Measurements from ENCODE around the gene ARHGAP18. TPM values are rescaled to one million over a fixed set of nuclear protein-coding genes. Genes with fewer than 3 reads are reported as not detected.

Gene ARHGAP18
- total and polyA plus RNA-seq, 10 donors, result 4.6 to 18.7 (median 15.4) TPM

- H3K36me3 ChIP-seq, result peaks cover 0 to 24% (median 0%) of the 10 kb centered on the region in 6 donors
- no peaks in the 10 kb centered on the region for H3K9me3 ChIP-seq
- peaks cover 0 to 4% (median 1%) of the 10 kb centered on the region in 6 donors for H3K4me1 ChIP-seq
- WGBS, 5 donors, result 94 to 99% (median 96%) methylated on average over 4 of the region's 4 CpGs
- TF ChIP-seq POLR2AphosphoS5 (IDR thresholded peaks at IDR 0.05), result no peak
- TF ChIP-seq CTCF (IDR thresholded peaks at IDR 0.05 in 8 of 11, conservative IDR thresholded peaks at IDR 0.05 in 3 of 11), result no peak
- no peak for TF ChIP-seq POLR2A (IDR thresholded peaks at IDR 0.05)
- H3K27me3 ChIP-seq (replicated peaks in 1 of 7), result no peaks in the 10 kb centered on the region
- DNase-seq, result no peak
- H3K27ac ChIP-seq, result no peak overlapping the region
- no peak overlapping the region for H3K4me3 ChIP-seq
- intact Hi-C loops (cut with DNase I; ENCODE audit: low total_unique reads), result no loop called here
Measured at GRCh38 chr6:129604321-129604720, 105.7 kb downstream of the ARHGAP18 start.

GRCh38 chr6:129603741-129604140, 106.2 kb downstream of the ARHGAP18 start:
- Histone ChIP-seq H3K4me1 (peaks cover 0 to 4% (median 1%) of the 10 kb centered on the region in 6 donors), H3K36me3 (peaks cover 0 to 25% (median 0%) of the 10 kb centered on the region in 6 donors), H3K9me3 (no peaks in the 10 kb centered on the region), H3K27ac (no peak overlapping the region), H3K27me3 (replicated peaks in 1 of 7) (no peaks in the 10 kb centered on the region), H3K4me3 (no peak overlapping the region)
- 74 to 86% (median 84%) methylated on average over 2 of the region's 2 CpGs for WGBS, 5 donors
- TF ChIP-seq POLR2A (IDR thresholded peaks at IDR 0.05) (no peak), CTCF (IDR thresholded peaks at IDR 0.05 in 8 of 11, conservative IDR thresholded peaks at IDR 0.05 in 3 of 11) (no peak), POLR2AphosphoS5 (IDR thresholded peaks at IDR 0.05) (no peak)
- no peak for DNase-seq
- intact Hi-C loops (cut with DNase I; ENCODE audit: low total_unique reads), result no loop called here

GRCh38 chr6:129601323-129601722, 108.7 kb downstream of the ARHGAP18 start:
- Histone ChIP-seq H3K4me1 (peaks cover 0 to 17% (median 7%) of the 10 kb centered on the region in 6 donors), H3K27me3 (replicated peaks in 1 of 7) (no peaks in the 10 kb centered on the region), H3K27ac (no peak overlapping the region), H3K36me3 (peaks cover 0 to 11% (median 0%) of the 10 kb centered on the region in 6 donors), H3K4me3 (no peak overlapping the region), H3K9me3 (no peaks in the 10 kb centered on the region)
- no peak for DNase-seq
- intact Hi-C loops (cut with DNase I; ENCODE audit: low total_unique reads), result no loop called here
- WGBS, 5 donors, result 81 to 97% (median 93%) methylated on average over 3 of the region's 3 CpGs
- TF ChIP-seq CTCF (IDR thresholded peaks at IDR 0.05 in 8 of 11, conservative IDR thresholded peaks at IDR 0.05 in 3 of 11), result no peak
- TF ChIP-seq POLR2AphosphoS5 (IDR thresholded peaks at IDR 0.05), result no peak

- DNase-seq, result no peak
- Histone ChIP-seq H3K27me3 (replicated peaks in 1 of 7) (no peaks in the 10 kb centered on the region), H3K36me3 (peaks cover 0 to 9% (median under 1%) of the 10 kb centered on the region in 6 donors), H3K27ac (no peak overlapping the region), H3K4me3 (no peak overlapping the region), H3K9me3 (no peaks in the 10 kb centered on the region), H3K4me1 (peaks cover 0 to 17% (median 7%) of the 10 kb centered on the region in 6 donors)
- TF ChIP-seq CTCF (IDR thresholded peaks at IDR 0.05 in 8 of 11, conservative IDR thresholded peaks at IDR 0.05 in 3 of 11) (no peak), POLR2A (IDR thresholded peaks at IDR 0.05) (no peak), POLR2AphosphoS5 (IDR thresholded peaks at IDR 0.05) (no peak)
- intact Hi-C loops (cut with DNase I; ENCODE audit: low total_unique reads), result loop anchor here (10.0 kb wide), 2 partner anchors 125 to 425 kb away; no protein-coding TSS in a partner anchor
- 87 to 94% (median 91%) methylated on average over 5 of the region's 5 CpGs for WGBS, 5 donors
Measured at GRCh38 chr6:129599467-129599866, 110.5 kb downstream of the ARHGAP18 start.

Measured in spleen (tissue), 11 donors.